Endothelial cell of umbilical vein (primary cell): ENCODE data around the gene NCK2. TPM values are rescaled to one million over a fixed set of nuclear protein-coding genes. Genes with fewer than 3 reads are reported as not detected.

Experiments used
- BruUV-seq: library from RNA; stranded (reverse); fragments of 400-500 nt; replicated peaks from 2 replicates; lab custom pipeline; 2021; lab: Mats Ljungman, UMichigan
- CTCF ChIA-PET: fragments of 300-600, 350-600 bp; sonication (Branson Sonifier 250); formaldehyde crosslinking; loops from one replicate; lab custom pipeline; 2021; ENCODE audit warnings: antibody characterized with exemption, inconsistent platforms; lab: Charles Lee
- POLR2A ChIA-PET: fragments of 300-600, 350-600 bp; sonication (Branson Sonifier 250); formaldehyde crosslinking; loops from one replicate; lab custom pipeline; 2021; ENCODE audit warnings: antibody characterized with exemption, inconsistent platforms; lab: Charles Lee
- DNase-seq: peaks from one replicate; pipeline ENCODE4 v3.0.0-alpha.2; 2011; ENCODE audit warnings: low read depth, low spot score
- FAIRE-seq: peaks from 2 replicates; lab custom pipeline; 2011; peaks lifted over from hg19 to GRCh38; lab: Jason Lieb, UNC
- H2AFZ ChIP-seq: 2 replicates; pipeline ENCODE4 v1.6.0; 2012; ENCODE audit warnings: low read depth, low read length, control low read depth, inconsistent platforms
- H3K27ac ChIP-seq: 2 replicates; pipeline ENCODE4 v1.5.1; 2011; ENCODE audit warnings: low read depth, mild to moderate bottlenecking, control low read depth, low read length, moderate library complexity; ENCODE audit not compliant: insufficient read depth
- H3K27me3 ChIP-seq, 2 experiments: 2 replicates each; pipeline versions ENCODE4 v1.6.0 to v1.6.1; 2011; ENCODE audit warnings: low read length in 2 of 2, mixed read lengths in 1 of 2; ENCODE audit not compliant: control insufficient read depth in 2 of 2, insufficient read depth in 2 of 2
- H3K36me3 ChIP-seq, 2 experiments: 2 replicates in 1 of 2; 3 replicates in 1 of 2; pipeline ENCODE4 v1.5.1; 2011; ENCODE audit warnings: low read length in 2 of 2, mild to moderate bottlenecking in 1 of 2, moderate library complexity in 1 of 2; ENCODE audit not compliant: control insufficient read depth in 2 of 2, insufficient read depth in 2 of 2; ENCODE audit errors: extremely low read depth in 1 of 2
- H3K4me1 ChIP-seq: 3 replicates; pipeline ENCODE4 v1.5.1; 2011; ENCODE audit warnings: mild to moderate bottlenecking, low read length; ENCODE audit not compliant: control insufficient read depth, insufficient read depth; ENCODE audit errors: extremely low read depth
- H3K4me2 ChIP-seq: 2 replicates; pipeline ENCODE4 v1.6.1; 2011; ENCODE audit warnings: low read length, control low read depth, mixed read lengths; ENCODE audit not compliant: insufficient read depth
- H3K4me3 ChIP-seq, 3 experiments: fragments of 200-600 bp in 1 of 3; sonication (generic), shearing (Covaris generic) in 1 of 3; replicated peaks in 1 of 3; 2 replicates each; pipeline ENCODE4 v1.5.1; 2011 to 2016; ENCODE audit warnings: control low read depth in 3 of 3, low read length in 3 of 3, mild to moderate bottlenecking in 2 of 3, inconsistent platforms in 1 of 3, low read depth in 1 of 3, moderate library complexity in 1 of 3; ENCODE audit not compliant: insufficient read depth in 1 of 3
- H3K79me2 ChIP-seq: 2 replicates; pipeline ENCODE4 v1.6.0; 2012; ENCODE audit warnings: low read length, inconsistent platforms; ENCODE audit not compliant: control insufficient read depth, insufficient read depth
- H3K9ac ChIP-seq: replicated peaks from 2 replicates; pipeline ENCODE3; 2011; ENCODE audit warnings: low read length, control low read depth; ENCODE audit not compliant: insufficient read depth; ENCODE audit errors: extremely low read depth
- H3K9me1 ChIP-seq: replicated peaks from 3 replicates; pipeline ENCODE4 v1.6.0; 2011; ENCODE audit warnings: mild to moderate bottlenecking, low read length; ENCODE audit not compliant: control insufficient read depth, insufficient read depth; ENCODE audit errors: extremely low read depth
- H3K9me3 ChIP-seq: replicated peaks from 2 replicates; pipeline ENCODE4 v1.5.1; 2012; ENCODE audit warnings: low read length, inconsistent platforms; ENCODE audit not compliant: control insufficient read depth, insufficient read depth
- H4K20me1 ChIP-seq: replicated peaks from 2 replicates; pipeline ENCODE3; 2011; ENCODE audit warnings: mild to moderate bottlenecking, low read length; ENCODE audit not compliant: control insufficient read depth, insufficient read depth; ENCODE audit errors: extremely low read depth
- EZH2 ChIP-seq: IDR thresholded peaks from 2 replicates; pipeline ENCODE4 v1.6.1; 2012; ENCODE audit warnings: borderline replicate concordance, low read depth, mild to moderate bottlenecking, moderate library complexity, low read length, inconsistent platforms; ENCODE audit not compliant: severe bottlenecking
- FOS ChIP-seq: IDR thresholded peaks from 2 replicates; pipeline ENCODE4 v1.6.1; 2011; ENCODE audit warnings: mild to moderate bottlenecking, low read length, moderate library complexity, borderline replicate concordance; ENCODE audit not compliant: insufficient read depth
- GATA2 ChIP-seq: IDR thresholded peaks from 2 replicates; pipeline ENCODE4 v1.7.0; 2011; ENCODE audit warnings: low read depth, mild to moderate bottlenecking, moderate library complexity, mixed read lengths, low read length; ENCODE audit not compliant: insufficient read length, insufficient read depth
- POLR2AphosphoS5 ChIP-seq: IDR thresholded peaks from 2 replicates; pipeline ENCODE4 v1.6.1; 2012; ENCODE audit warnings: low read depth, mild to moderate bottlenecking, control low read depth, low read length, moderate library complexity; ENCODE audit not compliant: insufficient read depth
- dilution Hi-C: fragments of 300-500 bp; cut with MboI; formaldehyde crosslinking; loops from one replicate; pipeline ENCODE4 v1.15.0; 2019; ENCODE audit warnings: low sequenced_read_pairs; ENCODE audit not compliant: extremely low pct_ligation_motif_present
- intact Hi-C: fragments of 100-400 bp; cut with micrococcal nuclease; formaldehyde crosslinking; loops from one replicate; pipeline ENCODE4 v1.10.0; 2022
- polyA plus RNA-seq, 4 experiments: library from polyadenylated mRNA; depleted of rRNA in 3 of 4; stranded (reverse) in 3 of 4; unstranded in 1 of 4; fragments of >200 nt; gene quantifications; 2 replicates each; pipeline versions ENCODE4 v1.2.1 to v1.2.3, GENCODE V29; 2011 to 2012; ENCODE audit warnings: missing spikeins in 1 of 4
- total RNA-seq: library from RNA; stranded (reverse); gene quantifications from 2 replicates; pipeline ENCODE4 v1.2.3, GENCODE V29; 2021

NCK2 gene
- total and polyA plus RNA-seq, 2 donors (not counting 3 experiments of a cell fraction or from before 2014, with no cell fraction given), result 23.8 to 39.1 TPM

DNA sequence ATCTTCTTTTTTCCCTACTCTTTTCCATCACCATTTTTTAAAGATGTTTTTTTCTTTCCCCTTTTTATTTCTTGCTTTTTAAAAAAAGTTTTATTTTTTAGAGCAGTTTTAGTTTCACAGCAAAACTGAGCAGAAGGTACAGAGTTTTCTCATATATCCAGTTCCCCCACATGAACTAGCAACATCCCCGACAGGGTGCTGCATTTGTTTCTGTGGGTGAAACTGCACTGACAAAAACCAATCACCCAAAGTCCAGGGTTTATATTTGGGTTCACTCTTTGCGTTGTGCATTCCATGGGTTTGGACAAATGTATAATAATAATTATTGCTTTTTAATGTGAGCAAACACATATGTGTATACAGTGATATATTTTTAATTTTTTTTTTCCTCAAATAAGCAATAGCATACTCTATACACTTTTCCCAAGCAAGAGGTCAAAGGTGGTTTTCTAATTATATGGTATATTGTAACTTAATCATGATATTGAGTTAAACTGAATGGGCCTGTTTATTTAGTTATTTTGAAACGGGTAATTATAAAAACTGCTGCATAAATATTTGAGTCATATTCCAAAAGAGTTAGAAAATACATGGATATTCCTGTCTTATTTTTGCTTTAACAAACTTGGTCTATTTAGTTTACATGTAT is 50.3 kb downstream of the NCK2 start:
- TF ChIP-seq GATA2, result no peak
- TF ChIP-seq POLR2AphosphoS5, result no peak
- POLR2A ChIA-PET, result no interaction called here
- dilution Hi-C loops (no loop called here), intact Hi-C loops (no loop called here)
- H3K27me3 ChIP-seq, result no peaks in the 10 kb centered on the region
- no peak overlapping the region for H3K9ac ChIP-seq
- DNase-seq, result no peak
- BruUV-seq, result no TSS peak
- no peaks in the 10 kb centered on the region for H3K9me1 ChIP-seq
- peaks cover 29% of the 10 kb centered on the region for H3K4me1 ChIP-seq
- peaks cover 9% of the 10 kb centered on the region for H4K20me1 ChIP-seq
- CTCF ChIA-PET, result interaction anchor here (0.9 to 1.2 kb wide), 2 partner anchors 8 to 10 kb away, joined by 3 to 4 read pairs; no protein-coding TSS in a partner anchor
- H3K36me3 ChIP-seq, result no peaks in the 10 kb centered on the region
- no peaks in the 10 kb centered on the region for H3K9me3 ChIP-seq
- peak overlapping the region; percentile 74 for H3K4me2 ChIP-seq
- H2AFZ ChIP-seq, result no peak overlapping the region
- no peak for FAIRE-seq
- H3K79me2 ChIP-seq, result peaks cover 77% of the 10 kb centered on the region
- peak overlapping the region in 1 of 3 experiments; percentile 35 for H3K4me3 ChIP-seq
- no peak overlapping the region for H3K27ac ChIP-seq

DNA sequence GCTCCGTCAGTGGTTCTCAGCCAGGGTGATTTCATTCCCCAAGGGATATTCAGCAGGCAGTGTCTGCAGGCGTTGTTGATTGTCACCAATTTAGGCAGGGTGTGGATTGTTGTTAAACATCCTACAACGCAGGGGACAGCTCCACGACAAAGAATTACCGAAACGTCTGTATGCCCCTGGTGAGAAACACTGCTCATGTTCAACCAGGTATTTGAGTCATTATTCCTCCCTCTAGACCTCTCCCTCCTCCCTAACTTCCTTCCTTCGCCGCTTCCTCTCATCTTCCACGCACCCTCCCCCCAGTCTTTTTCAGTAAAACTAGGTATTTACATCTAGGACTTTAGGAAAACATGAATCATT is 50.8 kb downstream of the NCK2 start:
- peaks cover 8% of the 10 kb centered on the region for H4K20me1 ChIP-seq
- no peak overlapping the region for H2AFZ ChIP-seq
- peak; percentile 17 for TF ChIP-seq FOS
- TF ChIP-seq EZH2, result no peak
- peak overlapping the region; percentile 74 for H3K4me2 ChIP-seq
- no peaks in the 10 kb centered on the region for H3K36me3 ChIP-seq
- peak overlapping the region in 1 of 3 experiments; percentile 35 for H3K4me3 ChIP-seq
- H3K4me1 ChIP-seq, result peaks cover 24% of the 10 kb centered on the region
- H3K27me3 ChIP-seq, result no peaks in the 10 kb centered on the region
- peaks cover 74% of the 10 kb centered on the region for H3K79me2 ChIP-seq
- dilution Hi-C loops (no loop called here), intact Hi-C loops (no loop called here)
- H3K9me1 ChIP-seq, result no peaks in the 10 kb centered on the region
- ChIA-PET CTCF (interaction anchor here (0.9 to 1.2 kb wide), 2 partner anchors 8 to 9 kb away, joined by 3 to 4 read pairs; no protein-coding TSS in a partner anchor), POLR2A (no interaction called here)
- H3K9me3 ChIP-seq, result no peaks in the 10 kb centered on the region
- no peak overlapping the region for H3K9ac ChIP-seq
- FAIRE-seq (peak; percentile 75), DNase-seq (peak; percentile 38)
- no peak overlapping the region for H3K27ac ChIP-seq
- no TSS peak for BruUV-seq
